Testis (tissue), 2 donors: Measurements from ENCODE around the gene GRM6.

Experiments used
- POLR2A ChIP-seq: fragments of 450-650 bp; IDR thresholded peaks from one replicate; pipeline ENCODE4 v1.6.1; 2017; ENCODE audit warnings: antibody characterized with exemption, mild to moderate bottlenecking, moderate library complexity
- TF ChIP-seq, protein P1 (sequence below), 3 experiments: fragments of 450-650 bp in 2 of 3; fragments of 200-600 bp in 1 of 3; sonication (generic) in 1 of 3; IDR thresholded peaks; one replicate each; pipeline ENCODE4 v1.5.1; 2016 to 2019; ENCODE audit warnings: antibody characterized with exemption in 3 of 3, mild to moderate bottlenecking in 2 of 3, moderate library complexity in 1 of 3

DNA sequence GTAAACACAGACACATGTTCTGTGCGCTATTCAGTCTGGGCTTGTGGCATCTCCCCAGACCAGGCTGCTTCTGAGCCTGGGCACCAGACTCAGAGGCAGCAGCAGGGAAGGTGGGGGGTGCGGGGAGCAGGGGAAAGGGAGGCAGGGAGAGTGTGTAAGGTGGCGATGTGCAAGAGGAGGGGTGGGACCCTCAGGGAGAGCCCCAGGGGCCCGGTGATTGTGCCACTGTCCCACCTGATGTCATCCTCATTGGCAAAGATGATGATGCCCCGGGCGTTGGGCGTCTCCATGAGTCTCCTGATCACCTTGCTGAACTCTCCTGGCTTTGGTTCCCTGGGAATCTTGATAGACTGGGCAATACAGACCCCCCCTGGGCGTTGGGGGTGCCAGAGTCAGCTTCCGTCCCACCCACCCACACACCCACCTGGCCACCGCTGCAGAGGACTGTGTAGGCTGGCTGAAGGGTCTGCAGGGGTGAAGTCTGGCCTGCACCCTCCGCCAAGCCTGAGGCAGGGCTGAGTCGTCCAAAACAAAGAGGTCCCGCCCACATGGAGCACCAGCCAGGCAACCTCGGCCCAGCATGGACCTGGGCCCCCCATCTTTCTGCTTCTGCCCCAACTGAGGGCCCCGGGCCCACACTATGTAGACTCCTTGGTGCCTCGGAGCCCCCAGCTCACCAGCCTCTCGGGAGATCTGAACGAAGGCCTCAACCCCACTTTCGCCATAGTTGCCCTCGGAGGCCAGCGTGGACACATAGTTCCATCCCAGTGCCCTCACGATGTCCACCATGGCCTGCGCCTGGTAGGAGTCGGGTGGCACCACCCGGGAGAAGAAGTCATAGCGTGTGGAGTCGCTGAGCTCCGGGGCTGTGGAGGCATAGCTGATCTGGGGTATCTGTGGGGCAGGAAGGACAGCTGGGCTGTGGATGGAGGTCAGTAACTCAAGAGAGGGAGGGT, 3.7 kb downstream of the GRM6 start:
- TF ChIP-seq POLR2A: no peak
- TF ChIP-seq, protein P1, sequence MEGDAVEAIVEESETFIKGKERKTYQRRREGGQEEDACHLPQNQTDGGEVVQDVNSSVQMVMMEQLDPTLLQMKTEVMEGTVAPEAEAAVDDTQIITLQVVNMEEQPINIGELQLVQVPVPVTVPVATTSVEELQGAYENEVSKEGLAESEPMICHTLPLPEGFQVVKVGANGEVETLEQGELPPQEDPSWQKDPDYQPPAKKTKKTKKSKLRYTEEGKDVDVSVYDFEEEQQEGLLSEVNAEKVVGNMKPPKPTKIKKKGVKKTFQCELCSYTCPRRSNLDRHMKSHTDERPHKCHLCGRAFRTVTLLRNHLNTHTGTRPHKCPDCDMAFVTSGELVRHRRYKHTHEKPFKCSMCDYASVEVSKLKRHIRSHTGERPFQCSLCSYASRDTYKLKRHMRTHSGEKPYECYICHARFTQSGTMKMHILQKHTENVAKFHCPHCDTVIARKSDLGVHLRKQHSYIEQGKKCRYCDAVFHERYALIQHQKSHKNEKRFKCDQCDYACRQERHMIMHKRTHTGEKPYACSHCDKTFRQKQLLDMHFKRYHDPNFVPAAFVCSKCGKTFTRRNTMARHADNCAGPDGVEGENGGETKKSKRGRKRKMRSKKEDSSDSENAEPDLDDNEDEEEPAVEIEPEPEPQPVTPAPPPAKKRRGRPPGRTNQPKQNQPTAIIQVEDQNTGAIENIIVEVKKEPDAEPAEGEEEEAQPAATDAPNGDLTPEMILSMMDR (IDR thresholded peaks at IDR 0.05): no peak
